GM21576 (cell line): ENCODE data around the gene CORO6.
A peak's percentile ranks its signal among the peaks of the same experiment; 100 is the strongest.

Source experiments
- ATAC-seq: cut with Tn5 transposase; IDR thresholded peaks from one replicate; pipeline ENCODE4 v1.9.1; 2021; ENCODE audit warnings: mild to moderate bottlenecking, moderate library complexity; ENCODE audit not compliant: unreplicated experiment

Gene CORO6

GRCh38 chr17:29633886-29634285, 11.2 kb upstream of the CORO6 start:
- no peak for ATAC-seq

GRCh38 chr17:29630630-29631193, 8.0 kb upstream of the CORO6 start:
- no peak for ATAC-seq

GRCh38 chr17:29629839-29630238, 7.1 kb upstream of the CORO6 start:
- ATAC-seq: no peak

GRCh38 chr17:29628644-29629043, 5.9 kb upstream of the CORO6 start:
- ATAC-seq: no peak

GRCh38 chr17:29627951-29628350, 5.2 kb upstream of the CORO6 start:
- no peak for ATAC-seq

GRCh38 chr17:29625037-29625750, 2.5 kb upstream of the CORO6 start:
- no peak for ATAC-seq

GRCh38 chr17:29624586-29624985, 1.9 kb upstream of the CORO6 start:
- no peak for ATAC-seq

GRCh38 chr17:29623283-29623647, 553 bp upstream of the CORO6 start:
- ATAC-seq: no peak

- ATAC-seq: no peak
Measured at GRCh38 chr17:29621751-29622194, 939 bp downstream of the CORO6 start.

GRCh38 chr17:29620779-29621500, 1.8 kb downstream of the CORO6 start:
- no peak for ATAC-seq

GRCh38 chr17:29620271-29620670, 2.4 kb downstream of the CORO6 start:
- no peak for ATAC-seq

GRCh38 chr17:29619251-29619650, 3.5 kb downstream of the CORO6 start:
- ATAC-seq: no peak

- ATAC-seq: no peak
Measured at GRCh38 chr17:29618272-29619065, 4.2 kb downstream of the CORO6 start.

- no peak for ATAC-seq
Measured at GRCh38 chr17:29617481-29618271, 5.0 kb downstream of the CORO6 start.

GRCh38 chr17:29617125-29617480, 5.6 kb downstream of the CORO6 start:
- ATAC-seq: peak; percentile 46

- ATAC-seq: no peak
Measured at GRCh38 chr17:29616300-29617048, 6.2 kb downstream of the CORO6 start.

- ATAC-seq: no peak
Measured at GRCh38 chr17:29615492-29616299, 7.0 kb downstream of the CORO6 start.

- ATAC-seq: no peak
Measured at GRCh38 chr17:29615048-29615385, 7.7 kb downstream of the CORO6 start.

GRCh38 chr17:29614349-29615047, 8.2 kb downstream of the CORO6 start:
- ATAC-seq: no peak
